HG03354 (cell line): ENCODE data around the gene MGAT4D.
A peak's percentile ranks its signal among the peaks of the same experiment; 100 is the strongest.
"Not testable (repeated sequence)": the region's sequence is repeated elsewhere in the genome, so short reads cannot be mapped to it uniquely, and the experiment has no call there.

Experiments
- ATAC-seq: cut with Tn5 transposase; IDR thresholded peaks from one replicate; pipeline ENCODE4 v1.9.1; 2021; ENCODE audit warnings: mild to moderate bottlenecking; ENCODE audit not compliant: unreplicated experiment, poor library complexity, severe bottlenecking

MGAT4D gene

GRCh38 chr4:140448162-140448561, 49.9 kb downstream of the MGAT4D start:
- ATAC-seq = no peak

GRCh38 chr4:140444347-140444746, 53.7 kb downstream of the MGAT4D start:
- ATAC-seq = not testable (repeated sequence)

GRCh38 chr4:140439644-140440142, 58.4 kb downstream of the MGAT4D start:
- ATAC-seq = no peak

GRCh38 chr4:140427919-140428471, 70.1 kb downstream of the MGAT4D start:
- no peak for ATAC-seq

GRCh38 chr4:140427106-140427918, 70.8 kb downstream of the MGAT4D start, which contains the start of gene CLGN:
CLGN (minus strand) TSS chr4:140427648; CDS start chr4:140413078, 14,570 bp downstream.
- ATAC-seq = peak; percentile 87

- ATAC-seq = peak; percentile 25
These were observed 71.4 kb downstream of the MGAT4D start for GRCh38 chr4:140426610-140427105.

GRCh38 chr4:140423106-140423505, 75.0 kb downstream of the MGAT4D start:
- ATAC-seq = no peak

GRCh38 chr4:140413130-140413969, 84.7 kb downstream of the MGAT4D start:
- ATAC-seq = not testable (repeated sequence)

- no peak for ATAC-seq
These were observed 89.1 kb downstream of the MGAT4D start for GRCh38 chr4:140408974-140409373.

GRCh38 chr4:140406292-140406691, 91.8 kb downstream of the MGAT4D start:
- ATAC-seq = no peak

GRCh38 chr4:140400111-140400510, 98.0 kb downstream of the MGAT4D start:
- ATAC-seq = no peak

- no peak for ATAC-seq
These were observed 102.4 kb downstream of the MGAT4D start for GRCh38 chr4:140395668-140396067.
